Mucosa of rectum (tissue), 2 donors: ENCODE measurements around the gene LAMA2.

ENCODE experiments used
- H3K27ac ChIP-seq, 2 donors: one replicate each; pipeline ENCODE4 v1.7.0; 2013; ENCODE audit warnings: inconsistent platforms in 2 of 2, low read depth in 2 of 2, low read length in 2 of 2
- H3K27me3 ChIP-seq, 2 donors: one replicate each; pipeline ENCODE4 v1.7.0; 2013; ENCODE audit warnings: low read length in 2 of 2; ENCODE audit not compliant: control insufficient read depth in 2 of 2, insufficient read depth in 2 of 2
- H3K36me3 ChIP-seq, 2 donors: one replicate each; pipeline ENCODE4 v1.7.0; 2013; ENCODE audit warnings: low read length in 2 of 2; ENCODE audit not compliant: control insufficient read depth in 2 of 2, insufficient read depth in 2 of 2
- H3K4me1 ChIP-seq, 2 donors: one replicate each; pipeline ENCODE4 v1.7.0; 2013; ENCODE audit warnings: low read length in 2 of 2, mild to moderate bottlenecking in 1 of 2; ENCODE audit not compliant: control insufficient read depth in 2 of 2, insufficient read depth in 2 of 2
- H3K4me3 ChIP-seq, 2 donors: one replicate each; pipeline ENCODE4 v1.7.0; 2013; ENCODE audit warnings: low read length in 2 of 2
- H3K9ac ChIP-seq, 2 donors: one replicate each; pipeline ENCODE4 v1.7.0; 2013; ENCODE audit warnings: low read length in 2 of 2, low read depth in 1 of 2, mild to moderate bottlenecking in 1 of 2
- H3K9me3 ChIP-seq, 2 donors: one replicate each; pipeline ENCODE4 v1.7.0; 2013; ENCODE audit warnings: low read length in 2 of 2; ENCODE audit not compliant: control insufficient read depth in 2 of 2
- donor health status: healthy.
- donor health status: Normal muscosa, but diverticular disease.

Gene LAMA2

GRCh38 chr6:129210684-129211083 is 327.7 kb downstream of the LAMA2 start:
- no peak overlapping the region for H3K4me3 ChIP-seq
- no peak overlapping the region for H3K27ac ChIP-seq
- H3K36me3 ChIP-seq: no peaks in the 10 kb centered on the region
- no peak overlapping the region for H3K9ac ChIP-seq
- no peaks in the 10 kb centered on the region for H3K9me3 ChIP-seq
- H3K4me1 ChIP-seq: no peaks in the 10 kb centered on the region
- no peaks in the 10 kb centered on the region for H3K27me3 ChIP-seq

GRCh38 chr6:129211626-129212025 is 328.7 kb downstream of the LAMA2 start:
- H3K27me3 ChIP-seq: no peaks in the 10 kb centered on the region
- H3K4me1 ChIP-seq: no peaks in the 10 kb centered on the region
- no peaks in the 10 kb centered on the region for H3K9me3 ChIP-seq
- H3K36me3 ChIP-seq: no peaks in the 10 kb centered on the region
- no peak overlapping the region for H3K4me3 ChIP-seq
- no peak overlapping the region for H3K9ac ChIP-seq
- H3K27ac ChIP-seq: no peak overlapping the region

DNA sequence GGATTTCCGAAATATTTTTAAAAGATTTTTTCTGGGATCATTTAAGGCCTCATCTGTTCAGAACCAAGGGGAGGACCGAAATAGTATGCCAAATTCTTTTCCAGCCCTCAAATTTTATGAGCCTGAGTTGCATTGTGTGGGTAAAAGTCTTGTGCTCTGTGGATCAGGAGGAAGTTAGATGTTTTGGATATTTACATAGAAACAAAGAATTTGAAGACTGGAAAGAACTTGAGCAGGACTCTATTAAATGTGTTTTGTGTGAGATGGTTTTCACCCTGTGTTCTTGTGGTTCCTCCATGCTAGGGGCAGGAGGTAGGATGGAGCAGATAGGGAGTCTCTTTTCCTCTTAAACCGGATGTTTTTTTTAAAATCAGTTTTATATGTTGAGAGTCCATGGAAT is 329.1 kb downstream of the LAMA2 start:
- Histone ChIP-seq H3K4me3 (no peak overlapping the region), H3K9me3 (no peaks in the 10 kb centered on the region), H3K27ac (no peak overlapping the region), H3K36me3 (no peaks in the 10 kb centered on the region), H3K27me3 (no peaks in the 10 kb centered on the region), H3K4me1 (no peaks in the 10 kb centered on the region), H3K9ac (no peak overlapping the region)

- Histone ChIP-seq H3K9ac (no peak overlapping the region), H3K9me3 (no peaks in the 10 kb centered on the region), H3K4me1 (no peaks in the 10 kb centered on the region), H3K4me3 (no peak overlapping the region), H3K36me3 (no peaks in the 10 kb centered on the region), H3K27ac (no peak overlapping the region), H3K27me3 (no peaks in the 10 kb centered on the region)
These were observed 332.3 kb downstream of the LAMA2 start for GRCh38 chr6:129215246-129215645.

GRCh38 chr6:129215916-129216520 is 333.1 kb downstream of the LAMA2 start:
- H3K4me1 ChIP-seq: no peaks in the 10 kb centered on the region
- H3K9ac ChIP-seq: no peak overlapping the region
- H3K27ac ChIP-seq: no peak overlapping the region
- H3K36me3 ChIP-seq: no peaks in the 10 kb centered on the region
- H3K9me3 ChIP-seq: no peaks in the 10 kb centered on the region
- no peaks in the 10 kb centered on the region for H3K27me3 ChIP-seq
- no peak overlapping the region for H3K4me3 ChIP-seq

DNA sequence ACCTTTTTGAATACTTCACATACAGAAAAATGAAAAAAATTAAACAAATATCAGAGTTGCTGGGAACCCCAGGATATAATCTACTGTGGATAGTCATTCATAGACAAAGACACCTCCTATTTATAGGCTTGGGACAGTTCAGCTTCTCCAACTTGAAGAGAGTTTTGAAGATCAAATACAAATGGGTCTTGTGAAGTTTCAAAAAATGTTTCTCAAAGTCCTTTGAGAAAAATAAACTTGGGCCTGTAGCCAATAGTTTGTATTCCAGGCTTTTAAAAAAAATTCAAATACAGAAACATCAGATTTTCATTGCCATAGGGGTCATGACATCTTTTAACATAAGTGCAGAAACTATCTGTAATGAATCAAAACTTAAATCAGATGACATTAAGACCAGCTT is 334.8 kb downstream of the LAMA2 start:
- Histone ChIP-seq H3K27me3 (no peaks in the 10 kb centered on the region), H3K4me1 (no peaks in the 10 kb centered on the region), H3K4me3 (no peak overlapping the region), H3K27ac (no peak overlapping the region), H3K9ac (no peak overlapping the region), H3K9me3 (no peaks in the 10 kb centered on the region), H3K36me3 (no peaks in the 10 kb centered on the region)

GRCh38 chr6:129233458-129234134 is 350.7 kb downstream of the LAMA2 start:
- Histone ChIP-seq H3K27ac (no peak overlapping the region), H3K9me3 (no peaks in the 10 kb centered on the region), H3K4me1 (no peaks in the 10 kb centered on the region), H3K27me3 (no peaks in the 10 kb centered on the region), H3K9ac (no peak overlapping the region), H3K4me3 (no peak overlapping the region), H3K36me3 (no peaks in the 10 kb centered on the region)

- Histone ChIP-seq H3K9me3 (no peaks in the 10 kb centered on the region), H3K9ac (no peak overlapping the region), H3K27me3 (no peaks in the 10 kb centered on the region), H3K27ac (no peak overlapping the region), H3K4me1 (no peaks in the 10 kb centered on the region), H3K36me3 (no peaks in the 10 kb centered on the region), H3K4me3 (no peak overlapping the region)
These were observed 352.4 kb downstream of the LAMA2 start for GRCh38 chr6:129235167-129236000.

GRCh38 chr6:129236001-129236517 is 353.1 kb downstream of the LAMA2 start:
- H3K27me3 ChIP-seq: no peaks in the 10 kb centered on the region
- no peak overlapping the region for H3K27ac ChIP-seq
- no peaks in the 10 kb centered on the region for H3K9me3 ChIP-seq
- H3K4me3 ChIP-seq: no peak overlapping the region
- no peaks in the 10 kb centered on the region for H3K4me1 ChIP-seq
- no peak overlapping the region for H3K9ac ChIP-seq
- no peaks in the 10 kb centered on the region for H3K36me3 ChIP-seq

- no peak overlapping the region for H3K9ac ChIP-seq
- H3K36me3 ChIP-seq: no peaks in the 10 kb centered on the region
- no peak overlapping the region for H3K4me3 ChIP-seq
- no peak overlapping the region for H3K27ac ChIP-seq
- H3K9me3 ChIP-seq: no peaks in the 10 kb centered on the region
- no peaks in the 10 kb centered on the region for H3K4me1 ChIP-seq
- no peaks in the 10 kb centered on the region for H3K27me3 ChIP-seq
These were observed 356.1 kb downstream of the LAMA2 start for GRCh38 chr6:129238991-129239390.
